PC-3 (cell line): Measurements from ENCODE around the gene UBE2QL1. TPM values are rescaled to one million over a fixed set of nuclear protein-coding genes. Genes with fewer than 3 reads are reported as not detected.

Experiments used
- ATAC-seq: fragments of 200-7000 bp; cut with Tn5 transposase; 2 replicates; pipeline ENCODE4 v1.9.1; 2020; ENCODE audit warnings: mild to moderate bottlenecking, moderate library complexity
- BruUV-seq: library from RNA; stranded (reverse); fragments of 400-500 nt; replicated peaks from 2 replicates; lab custom pipeline; 2021; lab: Mats Ljungman, UMichigan
- CTCF ChIA-PET: fragments of 300-600 bp; sonication (Branson Sonifier 250); formaldehyde crosslinking; loops from one replicate; lab custom pipeline; 2022; ENCODE audit warnings: antibody characterized with exemption; lab: Charles Lee
- POLR2A ChIA-PET: fragments of 300-600 bp; sonication (Branson Sonifier 250); formaldehyde crosslinking; loops from one replicate; lab custom pipeline; 2022; ENCODE audit warnings: antibody characterized with exemption; ENCODE audit not compliant: unreplicated experiment; lab: Charles Lee
- DNase-seq: peaks from one replicate; pipeline ENCODE4 v3.0.0-alpha.2; 2015
- H2AFZ ChIP-seq: fragments of 300-600 bp; sonication (generic); 2 replicates; pipeline ENCODE4 v1.6.0; 2016; ENCODE audit warnings: antibody characterized with exemption, low read length
- H3F3A ChIP-seq: fragments of 300-600 bp; sonication (generic); one replicate; pipeline ENCODE4 v1.6.0; 2017; ENCODE audit warnings: antibody characterized with exemption, low read length, control low read depth, mild to moderate bottlenecking; ENCODE audit not compliant: unreplicated experiment
- H3K27ac ChIP-seq: fragments of 300-600 bp; sonication (generic); 2 replicates; pipeline ENCODE4 v1.5.1; 2016; ENCODE audit warnings: mild to moderate bottlenecking, low read length
- H3K27me3 ChIP-seq: fragments of 300-600 bp; sonication (generic); 2 replicates; pipeline ENCODE4 v1.6.1; 2016; ENCODE audit warnings: low read length, mixed read lengths
- H3K36me3 ChIP-seq: fragments of 300-600 bp; sonication (generic); 2 replicates; pipeline ENCODE4 v1.6.1; 2016; ENCODE audit warnings: low read depth, mixed run types, low read length, mixed read lengths
- H3K4me1 ChIP-seq: fragments of 300-600 bp; sonication (generic); 2 replicates; pipeline ENCODE4 v1.5.1; 2016; ENCODE audit warnings: low read length; ENCODE audit not compliant: insufficient read depth
- H3K4me2 ChIP-seq: fragments of 300-600 bp; sonication (generic); 2 replicates; pipeline ENCODE4 v1.6.0; 2016; ENCODE audit warnings: low read length
- H3K4me3 ChIP-seq: fragments of 300-600 bp; sonication (generic); 2 replicates; pipeline ENCODE4 v1.5.1; 2016; ENCODE audit warnings: mild to moderate bottlenecking, low read length, mixed read lengths
- H3K79me2 ChIP-seq: fragments of 300-600 bp; sonication (generic); 2 replicates; pipeline ENCODE4 v1.6.1; 2017; ENCODE audit warnings: low read length, mixed read lengths
- H3K9ac ChIP-seq: fragments of 300-600 bp; sonication (generic); 2 replicates; pipeline ENCODE4 v1.6.0; 2016; ENCODE audit warnings: mild to moderate bottlenecking, low read length
- H3K9me2 ChIP-seq: fragments of 300-600 bp; sonication (generic); replicated peaks from 2 replicates; pipeline ENCODE4 v1.6.1; 2016; ENCODE audit warnings: mixed run types, low read length, mixed read lengths
- H3K9me3 ChIP-seq: fragments of 300-600 bp; sonication (generic); 2 replicates; pipeline ENCODE4 v1.6.1; 2016; ENCODE audit warnings: low read length, mixed read lengths
- H4K20me1 ChIP-seq: fragments of 300-600 bp; sonication (generic); 2 replicates; pipeline ENCODE4 v1.6.1; 2016; ENCODE audit warnings: low read length, mixed read lengths
- CTCF ChIP-seq: fragments of 300-600 bp; sonication (generic); conservative IDR thresholded peaks from 2 replicates; pipeline ENCODE4 v1.5.1; 2017; ENCODE audit warnings: antibody characterized with exemption, low read depth, mild to moderate bottlenecking, low read length
- EZH2 ChIP-seq: fragments of 300-600 bp; sonication (generic); IDR thresholded peaks from one replicate; pipeline ENCODE4 v1.6.1; 2017; ENCODE audit warnings: antibody characterized with exemption, mild to moderate bottlenecking, low read length; ENCODE audit not compliant: unreplicated experiment
- EZH2phosphoT487 ChIP-seq: fragments of 300-600 bp; sonication (generic); IDR thresholded peaks from 2 replicates; pipeline ENCODE4 v1.6.1; 2018; ENCODE audit warnings: mild to moderate bottlenecking, antibody characterized with exemption, low read length, borderline replicate concordance
- intact Hi-C: fragments of 100-400 bp; cut with micrococcal nuclease; formaldehyde crosslinking; loops from 2 replicates; pipeline ENCODE4 v1.9.0; 2023
- total RNA-seq: library from RNA; depleted of rRNA; stranded (reverse); fragments of >200 nt; gene quantifications from 2 replicates; pipeline ENCODE4 v1.2.3, GENCODE V29; 2014

UBE2QL1 gene
- total RNA-seq, 1 experiment from 2014 or later = 8.8 TPM

- Histone ChIP-seq H3K9ac (no peak overlapping the region), H3K79me2 (no peaks in the 10 kb centered on the region), H4K20me1 (no peaks in the 10 kb centered on the region), H3K27ac (no peak overlapping the region), H3K9me3 (no peaks in the 10 kb centered on the region), H2AFZ (no peak overlapping the region), H3K4me2 (no peak overlapping the region), H3K36me3 (no peaks in the 10 kb centered on the region), H3K4me3 (no peak overlapping the region), H3K4me1 (no peaks in the 10 kb centered on the region), H3F3A (no peaks in the 10 kb centered on the region), H3K9me2 (no peaks in the 10 kb centered on the region), H3K27me3 (peaks cover 38% of the 10 kb centered on the region)
- POLR2A ChIA-PET = no interaction called here
- ATAC-seq (no peak), DNase-seq (no peak)
- intact Hi-C loops = no loop called here
- CTCF ChIA-PET = no interaction called here
- TF ChIP-seq EZH2phosphoT487 (no peak), EZH2 (no peak), CTCF (no peak)
- no TSS peak for BruUV-seq
Observed at GRCh38 chr5:6525422-6525821, 76.8 kb downstream of the UBE2QL1 start.

GRCh38 chr5:6525910-6526309 lies 77.3 kb downstream of the UBE2QL1 start:
- TF ChIP-seq EZH2 (no peak), EZH2phosphoT487 (no peak), CTCF (peak; percentile 96)
- H3K9me3 ChIP-seq = no peaks in the 10 kb centered on the region
- no peaks in the 10 kb centered on the region for H3K4me1 ChIP-seq
- ChIA-PET CTCF (no interaction called here), POLR2A (no interaction called here)
- H2AFZ ChIP-seq = no peak overlapping the region
- no peaks in the 10 kb centered on the region for H3K9me2 ChIP-seq
- no peaks in the 10 kb centered on the region for H3K36me3 ChIP-seq
- no peaks in the 10 kb centered on the region for H4K20me1 ChIP-seq
- no TSS peak for BruUV-seq
- no peak overlapping the region for H3K27ac ChIP-seq
- no peaks in the 10 kb centered on the region for H3K79me2 ChIP-seq
- no peak overlapping the region for H3K4me3 ChIP-seq
- H3K9ac ChIP-seq = no peak overlapping the region
- H3K27me3 ChIP-seq = peaks cover 37% of the 10 kb centered on the region
- intact Hi-C loops = no loop called here
- no peaks in the 10 kb centered on the region for H3F3A ChIP-seq
- H3K4me2 ChIP-seq = no peak overlapping the region
- peak; percentile 55 for ATAC-seq
- peak; percentile 92 for DNase-seq

- no peaks in the 10 kb centered on the region for H3K79me2 ChIP-seq
- H3K4me1 ChIP-seq = no peaks in the 10 kb centered on the region
- H3K4me2 ChIP-seq = no peak overlapping the region
- peaks cover 52% of the 10 kb centered on the region for H3K27me3 ChIP-seq
- intact Hi-C loops = no loop called here
- no peaks in the 10 kb centered on the region for H3K36me3 ChIP-seq
- no peak for ATAC-seq
- H2AFZ ChIP-seq = no peak overlapping the region
- no peaks in the 10 kb centered on the region for H3K9me3 ChIP-seq
- no peaks in the 10 kb centered on the region for H4K20me1 ChIP-seq
- no peak overlapping the region for H3K4me3 ChIP-seq
- H3K9ac ChIP-seq = no peak overlapping the region
- ChIA-PET CTCF (no interaction called here), POLR2A (no interaction called here)
- TF ChIP-seq CTCF (no peak), EZH2phosphoT487 (no peak), EZH2 (no peak)
- no peaks in the 10 kb centered on the region for H3K9me2 ChIP-seq
- H3K27ac ChIP-seq = no peak overlapping the region
- BruUV-seq = no TSS peak
- no peak for DNase-seq
- H3F3A ChIP-seq = no peaks in the 10 kb centered on the region
Observed at GRCh38 chr5:6527749-6528455, 79.2 kb downstream of the UBE2QL1 start.
